Thoracic aorta (tissue), 2 donors: ENCODE data around the gene EGFL6. TPM values are rescaled to one million over a fixed set of nuclear protein-coding genes. Genes with fewer than 3 reads are reported as not detected.

Experiments
- ATAC-seq: fragments of 150-250 bp; one replicate; pipeline ENCODE4 v1.8.0; 2017; ENCODE audit warnings: low read depth; ENCODE audit not compliant: insufficient number of reproducible peaks, low FRiP score
- DNase-seq: peaks from one replicate; pipeline ENCODE4 v3.0.0-alpha.2; 2020; ENCODE audit warnings: low spot score
- H3K27ac ChIP-seq, 2 donors: fragments of 200-600 bp; sonication (generic); 1 replicate in 1 of 2; 2 replicates in 1 of 2; pipeline ENCODE4 v1.5.1; 2016; ENCODE audit warnings: mild to moderate bottlenecking in 2 of 2, moderate library complexity in 2 of 2
- H3K27me3 ChIP-seq: fragments of 200-600 bp; sonication (generic); replicated peaks from 2 replicates; pipeline ENCODE4 v1.6.0; 2016; ENCODE audit warnings: mild to moderate bottlenecking; ENCODE audit not compliant: insufficient read depth
- H3K36me3 ChIP-seq: fragments of 200-600 bp; sonication (generic); one replicate; pipeline ENCODE4 v1.5.1; 2016
- H3K4me1 ChIP-seq, 2 donors: fragments of 200-600 bp; sonication (generic); 1 replicate in 1 of 2; 2 replicates in 1 of 2; pipeline versions ENCODE4 v1.5.1 to v1.6.0; 2016; ENCODE audit warnings: low read depth in 2 of 2, mild to moderate bottlenecking in 1 of 2; ENCODE audit not compliant: control insufficient read depth in 1 of 2
- H3K4me3 ChIP-seq: fragments of 200-600 bp; sonication (generic); 2 replicates; pipeline ENCODE4 v1.5.1; 2016; ENCODE audit warnings: mild to moderate bottlenecking
- H3K9me3 ChIP-seq: fragments of 200-600 bp; sonication (generic); 2 replicates; pipeline ENCODE4 v1.5.1; 2016
- CTCF ChIP-seq: fragments of 200-600 bp; sonication (generic); IDR thresholded peaks from one replicate; pipeline ENCODE4 v1.5.1; 2019; ENCODE audit warnings: antibody characterized with exemption
- total RNA-seq, 2 donors: library from RNA; depleted of rRNA; stranded (reverse); fragments of >200 nt; gene quantifications; one replicate each; pipeline versions ENCODE4 v1.1.0 to v1.2.3, GENCODE V29; 2016

Gene EGFL6
- total RNA-seq, 2 donors from 2014 or later = not detected

GRCh38 chrX:13547671-13548070 lies 21.7 kb upstream of the EGFL6 start:
- no peak for TF ChIP-seq CTCF
- H3K4me3 ChIP-seq = no peak overlapping the region
- H3K27ac ChIP-seq = no peak overlapping the region
- no peaks in the 10 kb centered on the region for H3K27me3 ChIP-seq
- ATAC-seq (no peak), DNase-seq (no peak)
- no peaks in the 10 kb centered on the region for H3K9me3 ChIP-seq
- no peaks in the 10 kb centered on the region for H3K36me3 ChIP-seq
- H3K4me1 ChIP-seq = no peaks in the 10 kb centered on the region

- Histone ChIP-seq H3K27me3 (no peaks in the 10 kb centered on the region), H3K27ac (no peak overlapping the region)
- ATAC-seq = no peak
Measured at GRCh38 chrX:13550346-13550745, 19.1 kb upstream of the EGFL6 start.

GRCh38 chrX:13551610-13552009 lies 17.8 kb upstream of the EGFL6 start:
- no peaks in the 10 kb centered on the region for H3K27me3 ChIP-seq

More at GRCh38 chrX:13550346-13550745, 19.1 kb upstream of the EGFL6 start:
- no peak for TF ChIP-seq CTCF
- Histone ChIP-seq H3K4me1 (no peaks in the 10 kb centered on the region), H3K9me3 (no peaks in the 10 kb centered on the region), H3K4me3 (no peak overlapping the region), H3K36me3 (no peaks in the 10 kb centered on the region)
- no peak for DNase-seq

GRCh38 chrX:13552892-13553291 lies 16.5 kb upstream of the EGFL6 start:
- no peak overlapping the region for H3K4me3 ChIP-seq
- H3K27ac ChIP-seq = no peak overlapping the region
- no peaks in the 10 kb centered on the region for H3K9me3 ChIP-seq
- no peak for DNase-seq
- no peak for TF ChIP-seq CTCF
- ATAC-seq = no peak
- no peaks in the 10 kb centered on the region for H3K4me1 ChIP-seq
- H3K27me3 ChIP-seq = no peaks in the 10 kb centered on the region
- H3K36me3 ChIP-seq = no peaks in the 10 kb centered on the region

More at GRCh38 chrX:13551610-13552009, 17.8 kb upstream of the EGFL6 start:
- Histone ChIP-seq H3K9me3 (no peaks in the 10 kb centered on the region), H3K4me3 (no peak overlapping the region), H3K36me3 (no peaks in the 10 kb centered on the region), H3K27ac (no peak overlapping the region), H3K4me1 (no peaks in the 10 kb centered on the region)
- ATAC-seq = no peak
- TF ChIP-seq CTCF = no peak
- no peak for DNase-seq

- no peak for ATAC-seq
- no peaks in the 10 kb centered on the region for H3K27me3 ChIP-seq
- no peak overlapping the region for H3K27ac ChIP-seq
Measured at GRCh38 chrX:13565511-13565910, 3.9 kb upstream of the EGFL6 start.

More at GRCh38 chrX:13565511-13565910, 3.9 kb upstream of the EGFL6 start:
- no peak for TF ChIP-seq CTCF
- Histone ChIP-seq H3K4me3 (no peak overlapping the region), H3K4me1 (no peaks in the 10 kb centered on the region), H3K36me3 (no peaks in the 10 kb centered on the region), H3K9me3 (no peaks in the 10 kb centered on the region)
- no peak for DNase-seq
